Cardiac fibroblast (primary cell): Measurements from ENCODE around the gene JAZF1.

Experiments used
- DNase-seq, 2 donors: peaks; one replicate each; pipeline versions ENCODE4 v3.0.0 to v3.0.0-alpha.2; 2010; ENCODE audit warnings: low read depth in 2 of 2
- H3K4me3 ChIP-seq, 2 donors: replicated peaks in 1 of 2; 1 replicate in 1 of 2; 2 replicates in 1 of 2; pipeline ENCODE4 v1.5.1; 2011; ENCODE audit warnings: low read depth in 2 of 2, low read length in 2 of 2, mild to moderate bottlenecking in 2 of 2, moderate library complexity in 1 of 2
- CTCF ChIP-seq: IDR thresholded peaks from one replicate; pipeline ENCODE4 v1.5.1; 2011; ENCODE audit warnings: low read depth, mild to moderate bottlenecking, low read length, inconsistent platforms

JAZF1 gene

GRCh38 chr7:28108747-28109146 lies 71.8 kb downstream of the JAZF1 start:
- no peak for DNase-seq

GRCh38 chr7:28107960-28108359 lies 72.6 kb downstream of the JAZF1 start:
- DNase-seq, result peak; percentile 32 to 44
- no peak overlapping the region for H3K4me3 ChIP-seq
- no peak for TF ChIP-seq CTCF

More at GRCh38 chr7:28108747-28109146, 71.8 kb downstream of the JAZF1 start:
- H3K4me3 ChIP-seq, result no peak overlapping the region
- no peak for TF ChIP-seq CTCF

GRCh38 chr7:28106321-28106829 lies 74.2 kb downstream of the JAZF1 start:
- DNase-seq, result peak in 1 of 2 donors; percentile 8
- no peak for TF ChIP-seq CTCF
- H3K4me3 ChIP-seq, result no peak overlapping the region

- DNase-seq, result no peak
- no peak for TF ChIP-seq CTCF
- H3K4me3 ChIP-seq, result no peak overlapping the region
Observed at GRCh38 chr7:28105234-28105633, 75.4 kb downstream of the JAZF1 start.

- no peak for TF ChIP-seq CTCF
- no peak for DNase-seq
- H3K4me3 ChIP-seq, result no peak overlapping the region
Observed at GRCh38 chr7:28104811-28105210, 75.8 kb downstream of the JAZF1 start.

- no peak for TF ChIP-seq CTCF
- peak in 1 of 2 donors; percentile 17 for DNase-seq
- H3K4me3 ChIP-seq, result no peak overlapping the region
Observed at GRCh38 chr7:28104041-28104541, 76.5 kb downstream of the JAZF1 start.

GRCh38 chr7:28102797-28103196 lies 77.8 kb downstream of the JAZF1 start:
- TF ChIP-seq CTCF, result no peak
- DNase-seq, result peak; percentile 55 to 83
- H3K4me3 ChIP-seq, result no peak overlapping the region
